Measurements from ENCODE around the gene ITIH5.

- TF ChIP-seq CTCF (IDR thresholded peaks at IDR 0.05; ENCODE audit: poor library complexity, severe bottlenecking), result no peak
- TF ChIP-seq MXI1 (conservative IDR thresholded peaks at IDR 0.05; ENCODE audit: poor library complexity, severe bottlenecking), result no peak
- TF ChIP-seq TAF1 (IDR thresholded peaks at IDR 0.05; ENCODE audit: low read depth), result no peak
- TF ChIP-seq EP300 (conservative IDR thresholded peaks at IDR 0.05; ENCODE audit: poor library complexity, severe bottlenecking), result no peak
These were observed 143.1 kb downstream of the ITIH5 start for GRCh38 chr10:7523656-7524055.
